Common myeloid progenitor, CD34-positive (primary cell): ENCODE measurements around the gene NFATC2IP.
A peak's percentile ranks its signal among the peaks of the same experiment; 100 is the strongest.

Source experiments
- CTCF ChIA-PET: fragments of 350-600 bp; sonication (Branson Sonifier 250); formaldehyde crosslinking; loops from one replicate; lab custom pipeline; 2021; ENCODE audit warnings: antibody characterized with exemption; lab: Charles Lee
- POLR2A ChIA-PET: fragments of 350-600 bp; sonication (Branson Sonifier 250); formaldehyde crosslinking; loops from one replicate; lab custom pipeline; 2021; ENCODE audit warnings: antibody characterized with exemption; lab: Charles Lee
- DNase-seq, 3 donors: peaks; one replicate each; pipeline versions ENCODE4 v3.0.0 to v3.0.0-alpha.2; 2013
- H3K27ac ChIP-seq, 2 experiments: 1 replicate in 1 of 2; 2 replicates in 1 of 2; pipeline ENCODE4 v1.7.0; 2013; ENCODE audit warnings: inconsistent platforms in 2 of 2, low read length in 2 of 2, mild to moderate bottlenecking in 2 of 2, low read depth in 1 of 2, moderate library complexity in 1 of 2; ENCODE audit not compliant: severe bottlenecking in 2 of 2, insufficient read depth in 1 of 2, poor library complexity in 1 of 2
- H3K27me3 ChIP-seq, 5 experiments: replicated peaks in 2 of 5; 1 replicate in 3 of 5; 2 replicates in 2 of 5; pipeline versions ENCODE4 v1.6.1 to v1.7.0; 2013; ENCODE audit warnings: low read length in 4 of 5, mild to moderate bottlenecking in 2 of 5, moderate library complexity in 2 of 5, inconsistent platforms in 1 of 5; ENCODE audit not compliant: insufficient read depth in 5 of 5, control insufficient read depth in 4 of 5
- H3K36me3 ChIP-seq, 4 experiments: 1 replicate in 2 of 4; 2 replicates in 2 of 4; pipeline versions ENCODE4 v1.6.1 to v1.7.0; 2013; ENCODE audit warnings: low read length in 3 of 4, control low read depth in 1 of 4, mild to moderate bottlenecking in 1 of 4; ENCODE audit not compliant: control insufficient read depth in 4 of 4, insufficient read depth in 4 of 4
- H3K4me1 ChIP-seq, 4 experiments: 1 replicate in 3 of 4; 2 replicates in 1 of 4; pipeline versions ENCODE4 v1.6.1 to v1.7.1; 2013; ENCODE audit warnings: low read length in 3 of 4, mild to moderate bottlenecking in 3 of 4, control low read depth in 1 of 4, inconsistent platforms in 1 of 4, moderate library complexity in 1 of 4; ENCODE audit not compliant: control insufficient read depth in 4 of 4, insufficient read depth in 4 of 4; ENCODE audit errors: control extremely low read depth in 1 of 4
- H3K4me3 ChIP-seq, 7 experiments: 1 replicate in 4 of 7; 2 replicates in 3 of 7; pipeline versions ENCODE4 v1.5.1 to v1.7.0; 2013; ENCODE audit warnings: mild to moderate bottlenecking in 7 of 7, low read length in 6 of 7, moderate library complexity in 6 of 7, inconsistent platforms in 2 of 7, low read depth in 2 of 7, control low read depth in 1 of 7; ENCODE audit not compliant: insufficient read depth in 4 of 7, control insufficient read depth in 1 of 7; ENCODE audit errors: extremely low read depth in 1 of 7
- H3K9me3 ChIP-seq, 5 experiments: 1 replicate in 4 of 5; 2 replicates in 1 of 5; pipeline versions ENCODE4 v1.6.1 to v1.7.1; 2013; ENCODE audit warnings: low read length in 4 of 5, mild to moderate bottlenecking in 2 of 5, inconsistent platforms in 1 of 5, low read depth in 1 of 5, moderate library complexity in 1 of 5; ENCODE audit not compliant: control insufficient read depth in 4 of 5, insufficient read depth in 2 of 5; ENCODE audit errors: control extremely low read depth in 1 of 5
- WGBS: methylation state at CpG from one replicate; pipeline ENCODE4 v1.1.5; 2013; ENCODE audit not compliant: insufficient coverage; 5-methylcytosine and 5-hydroxymethylcytosine counted together

The NFATC2IP gene

DNA sequence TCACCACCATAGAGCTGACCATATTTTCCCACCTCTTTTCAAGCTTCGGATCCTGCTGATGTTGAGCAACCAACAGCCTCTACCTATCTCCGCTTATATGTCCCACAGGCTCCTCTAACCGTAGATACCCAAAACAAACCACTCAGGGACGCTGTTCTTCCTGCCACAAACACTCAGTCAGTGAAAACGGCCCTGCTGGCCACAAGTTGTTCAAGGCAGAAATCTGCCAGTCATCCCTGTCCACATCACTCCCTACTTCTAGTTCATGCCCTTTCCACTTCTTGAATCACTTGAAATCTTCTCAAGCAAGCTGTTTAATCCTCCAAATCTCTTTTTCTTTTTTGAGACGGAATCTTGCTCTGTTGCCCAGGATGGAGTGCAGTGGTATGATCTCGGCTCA, 33.6 kb upstream of the NFATC2IP start:
- peak in 2 of 3 donors; percentile 37 to 52 for DNase-seq
- Histone ChIP-seq H3K9me3 (no peaks in the 10 kb centered on the region), H3K4me3 (no peak overlapping the region), H3K36me3 (peaks cover 5 to 66% (median 27%) of the 10 kb centered on the region in 4 experiments), H3K27me3 (no peaks in the 10 kb centered on the region), H3K27ac (no peak overlapping the region), H3K4me1 (no peaks in the 10 kb centered on the region)
- WGBS: 89% methylated on average over 6 of the region's 7 CpGs
- CTCF ChIA-PET: interaction anchor here (0.9 to 3.7 kb wide), 4 partner anchors 9 to 28 kb away, joined by 3 to 24 read pairs (median 3); no protein-coding TSS in a partner anchor
- POLR2A ChIA-PET: no interaction called here

DNA sequence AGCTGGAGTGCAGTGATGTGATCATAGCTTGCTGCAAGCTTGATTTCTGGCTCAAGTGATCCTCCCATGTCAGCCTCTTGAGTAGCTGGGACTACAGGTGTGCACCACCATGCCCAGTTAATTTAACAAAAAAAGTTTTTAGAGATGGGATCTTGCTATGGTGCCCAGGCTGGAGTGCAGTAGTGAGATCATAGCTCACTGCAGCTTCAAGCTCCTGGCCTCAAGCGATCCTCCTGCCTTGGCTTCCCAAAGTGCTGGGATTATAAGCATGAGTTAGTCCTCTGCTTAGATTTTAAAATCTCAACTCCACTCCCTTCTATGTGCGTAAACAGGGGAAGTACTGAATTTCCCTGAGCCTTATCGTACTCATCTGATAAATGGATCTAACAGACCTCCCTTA, 32.0 kb upstream of the NFATC2IP start:
- peaks cover 0 to 3% (median 0%) of the 10 kb centered on the region in 4 experiments for H3K4me1 ChIP-seq
- POLR2A ChIA-PET: no interaction called here
- H3K4me3 ChIP-seq: no peak overlapping the region
- no peaks in the 10 kb centered on the region for H3K27me3 ChIP-seq
- H3K36me3 ChIP-seq: peaks cover 5 to 62% (median 31%) of the 10 kb centered on the region in 4 experiments
- DNase-seq: no peak
- CTCF ChIA-PET: interaction anchor here (1.3 to 2.0 kb wide), 4 partner anchors 23 to 29 kb away, joined by 3 to 6 read pairs (median 4); no protein-coding TSS in a partner anchor
- WGBS: 100% methylated on average over 1 of the region's 3 CpGs
- H3K9me3 ChIP-seq: no peaks in the 10 kb centered on the region
- no peak overlapping the region for H3K27ac ChIP-seq

- H3K36me3 ChIP-seq: peaks cover 0 to 30% (median 17%) of the 10 kb centered on the region in 4 experiments
- no peak overlapping the region for H3K4me3 ChIP-seq
- H3K4me1 ChIP-seq: peaks cover 0 to 17% (median 10%) of the 10 kb centered on the region in 4 experiments
- H3K27me3 ChIP-seq: no peaks in the 10 kb centered on the region
- no peaks in the 10 kb centered on the region for H3K9me3 ChIP-seq
- CTCF ChIA-PET: interaction anchor here (1.4 to 2.7 kb wide), 4 partner anchors 13 to 59 kb away, joined by 4 to 8 read pairs (median 7); partner anchors contain the start of genes ATP2A1 and SH2B1
- DNase-seq: no peak
- POLR2A ChIA-PET: no interaction called here
- no CpG with 5 or more reads among the region's 3 CpGs for WGBS
- H3K27ac ChIP-seq: no peak overlapping the region
Observed at GRCh38 chr16:28923231-28923587, 27.5 kb upstream of the NFATC2IP start.

GRCh38 chr16:28923652-28924398, 26.9 kb upstream of the NFATC2IP start:
- ChIA-PET CTCF (interaction anchor here (0.9 to 2.7 kb wide), 5 partner anchors 13 to 60 kb away, joined by 3 to 8 read pairs (median 7); partner anchors contain the start of genes ATP2A1 and SH2B1), POLR2A (interaction anchor here (0.6 kb wide), 1 partner anchor 356 kb away, joined by 4 read pairs; no protein-coding TSS in a partner anchor)
- Histone ChIP-seq H3K4me3 (peak overlapping the region in 5 of 7 experiments; percentile 77 to 96 (median 92)), H3K9me3 (no peaks in the 10 kb centered on the region), H3K27me3 (no peaks in the 10 kb centered on the region), H3K27ac (peak overlapping the region in 1 of 2 experiments; percentile 25), H3K4me1 (peaks cover 0 to 17% (median 10%) of the 10 kb centered on the region in 4 experiments), H3K36me3 (peaks cover 0 to 26% (median 15%) of the 10 kb centered on the region in 4 experiments)
- 91% methylated on average over 12 of the region's 13 CpGs for WGBS
- DNase-seq: peak in 1 of 3 donors; percentile 39

DNA sequence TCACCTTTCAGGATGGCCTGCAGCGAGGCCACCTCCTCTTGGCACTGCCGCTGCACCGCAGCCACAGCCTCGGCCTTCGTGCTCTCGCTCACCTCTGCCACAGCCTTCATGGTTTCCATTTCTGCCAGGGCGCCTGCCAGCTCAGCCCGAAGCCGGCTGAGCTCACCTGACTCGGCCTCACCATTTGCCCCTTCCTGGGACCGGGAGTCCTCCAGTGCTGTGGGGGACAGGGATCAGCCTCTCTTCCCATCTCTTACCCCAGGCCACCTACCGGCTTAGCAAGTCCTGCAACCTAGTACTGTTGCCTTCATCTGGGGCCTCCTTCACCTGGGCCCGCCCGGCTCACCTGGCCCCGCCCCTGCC, 26.4 kb upstream of the NFATC2IP start:
- WGBS: 51% methylated on average over 14 of the region's 15 CpGs
- Histone ChIP-seq H3K9me3 (no peaks in the 10 kb centered on the region), H3K4me1 (peaks cover 0 to 17% (median 10%) of the 10 kb centered on the region in 4 experiments), H3K27me3 (no peaks in the 10 kb centered on the region), H3K27ac (peak overlapping the region in 1 of 2 experiments; percentile 25), H3K36me3 (peaks cover 0 to 20% (median 11%) of the 10 kb centered on the region in 4 experiments), H3K4me3 (peak overlapping the region; percentile 77 to 96 (median 86))
- POLR2A ChIA-PET: interaction anchor here (0.6 to 1.6 kb wide), 3 partner anchors 10 to 356 kb away, joined by 3 to 7 read pairs (median 4); no protein-coding TSS in a partner anchor
- CTCF ChIA-PET: interaction anchor here (0.5 to 2.7 kb wide), 6 partner anchors 12 to 791 kb away, joined by 3 to 8 read pairs (median 6); partner anchors contain the start of genes ATP2A1 and SH2B1
- DNase-seq: no peak

- ChIA-PET CTCF (interaction anchor here (0.5 to 2.7 kb wide), 2 partner anchors 46 to 790 kb away, joined by 3 to 8 read pairs; partner anchors contain the start of gene ATP2A1), POLR2A (interaction anchor here (0.7 to 2.1 kb wide), 5 partner anchors 11 to 102 kb away, joined by 3 to 7 read pairs (median 3); partner anchors contain the start of genes ATXN2L and TUFM)
- DNase-seq: peak; percentile 88 to 94 (median 94)
- Histone ChIP-seq H3K36me3 (peaks cover 0 to 15% (median 8%) of the 10 kb centered on the region in 4 experiments), H3K4me3 (peak within 1 kb of the TSS; percentile 77 to 96 (median 86)), H3K27ac (peak within 1 kb of the TSS; percentile 94 to 96), H3K4me1 (peaks cover 0 to 17% (median 10%) of the 10 kb centered on the region in 4 experiments), H3K9me3 (no peaks in the 10 kb centered on the region), H3K27me3 (no peaks in the 10 kb centered on the region)
- under 1% methylated on average over 51 of the region's 66 CpGs for WGBS
Observed at GRCh38 chr16:28924762-28925385, 25.9 kb upstream of the NFATC2IP start, which contains the start of gene RABEP2. RABEP2 (minus strand) TSS chr16:28925238; CDS start chr16:28925163, 75 bp downstream.
